T-helper 2 cell (primary cell): Measurements from ENCODE around the gene DPF3.

Source experiments
- DNase-seq, 5 experiments: peaks; one replicate each; pipeline versions ENCODE4 v3.0.0 to v3.0.0-alpha.2; 2012 to 2022

DPF3 gene

DNA sequence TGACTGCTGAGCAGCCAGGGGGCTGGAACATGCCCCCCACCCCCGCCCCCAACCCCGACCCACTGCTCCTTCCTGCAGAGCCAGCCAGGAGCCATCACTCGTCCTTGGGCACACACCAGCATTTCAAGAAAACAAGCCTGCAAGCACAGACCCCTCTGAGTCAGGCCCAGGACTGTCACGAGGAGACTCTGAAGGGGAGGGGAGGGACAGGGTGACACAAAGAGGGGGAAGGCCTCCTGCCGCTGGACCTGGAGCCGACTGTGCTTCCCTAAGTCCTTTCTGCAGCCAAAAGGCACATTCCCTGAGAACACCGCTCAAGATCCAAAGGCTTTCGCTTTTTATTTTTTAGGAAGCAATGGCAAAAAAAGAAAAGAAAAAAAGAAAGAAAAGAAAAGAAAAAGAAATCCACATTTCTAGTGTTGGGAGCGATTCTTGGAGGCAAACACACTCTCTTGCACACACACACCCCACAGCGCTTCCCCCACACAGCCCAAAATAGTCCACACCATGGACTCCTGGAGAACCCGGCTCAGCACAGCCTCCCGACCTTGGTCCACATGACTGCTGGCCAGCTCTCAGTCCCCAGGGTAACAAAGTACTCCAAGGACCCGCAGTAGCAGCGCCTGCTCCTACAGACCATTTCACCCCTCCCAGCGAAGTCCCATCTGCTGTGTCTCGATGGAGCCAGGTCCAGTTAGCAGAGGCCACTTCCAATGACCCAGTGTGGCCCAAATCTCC lies 101.7 kb downstream of the DPF3 start:
- DNase-seq = no peak

DNA sequence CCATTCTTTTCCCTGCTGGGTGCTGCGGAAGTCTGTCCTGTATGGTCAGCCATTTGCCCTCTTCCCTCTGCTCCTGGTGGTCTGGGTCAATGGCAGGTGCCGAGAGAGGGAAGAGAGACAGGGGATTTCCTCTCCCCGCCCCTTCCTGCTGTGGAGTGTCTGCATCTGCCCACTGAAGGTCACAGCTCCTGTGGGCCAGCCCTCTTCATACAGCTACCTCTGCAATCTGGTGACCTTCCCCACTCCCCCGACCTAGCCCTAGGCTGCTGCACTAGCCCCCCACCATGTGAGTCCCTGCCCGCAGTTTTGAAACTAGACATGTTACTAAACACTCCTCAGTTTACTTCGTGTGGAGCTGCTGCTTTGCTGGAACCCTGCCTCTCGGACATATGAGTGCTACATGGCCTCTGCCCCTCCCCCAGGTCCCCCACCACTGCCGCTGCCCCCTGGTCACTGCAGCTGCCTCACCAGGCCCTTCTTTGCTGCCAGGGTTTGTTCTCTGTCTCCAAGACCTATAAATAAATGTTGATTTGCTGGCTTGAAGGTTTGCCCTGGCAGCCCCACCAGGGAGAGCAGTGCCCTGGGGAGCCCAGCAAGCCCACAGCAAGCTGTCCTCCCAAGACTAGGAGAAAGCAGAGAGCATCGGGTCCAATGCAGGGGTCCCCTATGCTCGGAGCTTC lies 102.9 kb downstream of the DPF3 start:
- DNase-seq = no peak

DNA sequence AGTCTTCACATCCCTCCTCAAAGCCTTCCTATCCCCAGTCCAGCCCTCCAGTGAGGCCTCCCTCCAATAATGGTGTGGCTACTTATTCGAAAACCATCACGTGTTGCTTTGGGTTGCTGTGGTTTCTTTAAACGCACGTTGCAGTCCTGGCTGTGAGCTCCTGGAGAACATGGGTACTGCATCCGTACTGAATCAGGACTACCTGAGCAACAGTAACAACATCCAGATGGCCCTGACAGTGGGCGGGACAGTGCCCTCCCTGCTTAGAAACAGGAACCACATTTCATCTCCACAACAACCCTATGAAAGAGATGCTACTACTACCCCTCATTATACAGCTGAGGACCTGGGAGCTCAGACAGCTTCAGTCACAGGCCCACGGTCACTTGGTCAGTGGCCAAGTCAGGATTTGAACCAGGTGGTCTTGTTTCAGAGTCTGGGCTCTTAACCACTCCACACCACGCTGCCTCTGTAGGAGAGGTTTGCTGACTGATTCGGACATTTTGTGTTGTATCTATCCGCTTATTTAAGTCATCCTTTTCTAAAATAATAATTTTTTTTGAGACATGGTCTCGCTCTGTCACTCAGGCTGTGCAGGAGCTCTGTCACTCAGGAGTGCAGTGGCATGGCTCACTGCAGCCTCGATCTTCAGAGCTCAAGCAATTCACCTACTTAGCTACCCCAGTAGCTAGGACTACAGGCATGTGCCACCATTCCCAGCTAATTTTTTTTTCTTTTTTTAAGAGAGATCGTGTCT lies 104.8 kb downstream of the DPF3 start:
- DNase-seq = no peak

DNA sequence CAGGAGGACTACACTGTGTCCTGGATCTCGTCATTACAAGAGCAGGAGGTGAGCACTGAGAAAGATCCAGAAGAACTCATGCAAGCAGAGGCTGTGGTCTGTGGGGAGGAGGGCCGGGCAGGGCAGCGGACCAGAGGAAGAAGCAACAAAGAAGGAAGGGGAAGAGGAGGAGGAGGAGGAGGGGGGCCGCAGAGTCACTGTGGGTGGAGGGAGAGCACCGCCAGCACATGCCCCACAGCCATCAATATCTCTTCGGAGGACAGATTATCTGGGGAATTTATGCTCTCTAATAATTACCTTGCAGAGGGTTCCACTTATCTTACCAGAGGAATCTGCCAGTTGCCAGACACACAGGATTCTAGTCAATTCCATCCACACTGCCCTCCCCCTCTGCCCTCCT lies 105.6 kb downstream of the DPF3 start:
- no peak for DNase-seq

DNA sequence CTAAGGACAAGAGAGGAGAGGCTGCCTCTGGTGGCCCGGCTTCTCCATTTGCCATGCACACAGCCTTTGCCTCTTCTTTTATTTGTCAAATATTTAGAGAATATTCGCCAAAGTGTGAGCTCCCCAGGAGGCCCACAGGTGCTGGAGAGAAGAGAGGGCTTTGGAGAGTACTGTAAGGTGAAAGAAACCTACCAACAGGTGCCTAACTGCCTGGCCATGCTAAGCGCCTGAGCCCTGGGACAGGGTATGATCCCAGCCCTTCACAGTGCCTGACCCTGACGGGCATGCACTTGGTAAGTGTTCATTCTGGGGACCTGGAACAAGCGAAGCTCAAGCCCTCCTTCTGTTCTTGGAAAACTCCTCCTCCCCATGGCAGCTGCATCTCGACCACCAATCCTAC lies 106.1 kb downstream of the DPF3 start:
- no peak for DNase-seq

DNA sequence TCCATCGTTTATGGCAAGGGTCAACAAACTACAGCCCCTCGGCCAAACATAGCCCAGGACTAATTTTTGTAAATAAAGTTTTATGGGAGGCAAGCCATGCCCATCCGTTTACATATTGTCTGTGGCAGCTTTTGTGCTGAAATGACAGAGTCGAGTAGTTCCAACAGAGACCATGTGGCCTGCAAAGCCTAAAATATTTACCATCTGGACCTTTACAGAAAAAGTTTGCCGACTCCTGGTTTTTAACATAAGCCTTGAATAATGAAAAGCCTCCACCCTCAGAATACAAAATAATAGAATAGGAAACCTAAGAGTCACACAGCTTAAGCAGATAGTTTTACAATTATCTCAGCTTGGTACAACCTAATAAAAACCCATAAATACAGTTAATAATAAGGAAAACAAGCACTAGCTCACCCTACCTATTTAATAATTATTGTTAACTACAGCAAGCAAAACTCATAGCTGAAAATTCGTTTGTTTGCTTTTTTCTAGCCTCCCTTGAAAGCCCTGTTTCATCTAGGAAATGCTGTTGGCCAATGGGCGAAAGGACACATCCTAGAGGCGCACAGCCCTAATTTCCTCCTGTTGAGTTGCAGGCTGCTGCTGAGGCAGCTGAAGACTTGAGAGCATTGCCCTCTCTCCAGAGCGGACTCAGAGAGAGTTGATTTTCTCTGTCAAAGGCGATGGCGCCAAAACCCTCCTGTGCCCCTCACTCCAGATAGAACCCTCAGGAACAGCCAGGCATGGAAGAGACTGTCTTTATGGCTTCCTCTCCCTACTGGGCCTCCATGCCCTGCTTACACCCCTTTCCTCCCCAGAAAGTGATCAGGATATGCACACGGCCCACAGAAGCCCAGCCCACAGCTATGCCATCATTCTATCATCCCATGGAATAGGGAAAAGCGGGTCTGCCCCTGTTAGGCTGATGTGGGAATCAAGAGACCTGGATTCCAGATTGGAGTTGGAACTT lies 107.2 kb downstream of the DPF3 start:
- no peak for DNase-seq

DNA sequence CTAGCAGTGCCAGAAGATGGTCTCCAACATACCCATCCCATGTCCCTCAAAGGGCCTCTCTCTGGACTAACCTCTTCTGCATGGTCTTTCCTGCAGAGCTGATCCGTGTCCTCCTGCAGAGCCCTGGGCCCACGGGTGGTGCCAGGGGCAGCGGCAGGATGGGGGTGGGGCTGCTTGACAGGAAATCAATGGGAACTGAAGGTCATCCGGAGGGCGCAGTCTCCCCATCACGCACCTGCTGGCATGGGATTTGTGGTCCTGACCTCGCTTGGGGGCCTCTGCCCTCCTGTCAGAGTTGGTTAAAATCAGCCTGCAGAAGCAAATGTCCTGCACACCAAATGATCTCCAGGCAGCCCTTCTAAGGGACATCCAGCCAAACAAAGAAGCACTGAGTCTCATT lies 110.2 kb downstream of the DPF3 start:
- DNase-seq = no peak

DNA sequence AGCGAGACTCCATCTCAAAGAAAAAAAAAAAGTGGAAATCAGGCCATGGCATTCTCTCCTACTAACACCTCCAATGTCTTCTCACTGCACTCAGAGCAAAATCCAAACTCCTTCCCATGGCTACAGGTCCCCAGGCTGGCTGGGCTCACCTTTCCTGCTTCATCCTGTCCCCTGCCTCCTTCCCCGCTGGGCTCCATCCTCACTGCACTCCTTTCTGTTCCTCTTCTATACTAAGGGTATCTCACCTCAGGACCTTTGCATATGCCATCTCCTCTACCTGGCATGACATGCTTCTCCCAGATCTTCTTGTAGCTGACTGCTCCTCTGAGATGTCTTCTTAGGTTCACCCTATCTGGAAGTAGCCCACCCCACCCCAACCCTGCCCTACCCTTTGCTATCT lies 111.1 kb downstream of the DPF3 start:
- DNase-seq = no peak

DNA sequence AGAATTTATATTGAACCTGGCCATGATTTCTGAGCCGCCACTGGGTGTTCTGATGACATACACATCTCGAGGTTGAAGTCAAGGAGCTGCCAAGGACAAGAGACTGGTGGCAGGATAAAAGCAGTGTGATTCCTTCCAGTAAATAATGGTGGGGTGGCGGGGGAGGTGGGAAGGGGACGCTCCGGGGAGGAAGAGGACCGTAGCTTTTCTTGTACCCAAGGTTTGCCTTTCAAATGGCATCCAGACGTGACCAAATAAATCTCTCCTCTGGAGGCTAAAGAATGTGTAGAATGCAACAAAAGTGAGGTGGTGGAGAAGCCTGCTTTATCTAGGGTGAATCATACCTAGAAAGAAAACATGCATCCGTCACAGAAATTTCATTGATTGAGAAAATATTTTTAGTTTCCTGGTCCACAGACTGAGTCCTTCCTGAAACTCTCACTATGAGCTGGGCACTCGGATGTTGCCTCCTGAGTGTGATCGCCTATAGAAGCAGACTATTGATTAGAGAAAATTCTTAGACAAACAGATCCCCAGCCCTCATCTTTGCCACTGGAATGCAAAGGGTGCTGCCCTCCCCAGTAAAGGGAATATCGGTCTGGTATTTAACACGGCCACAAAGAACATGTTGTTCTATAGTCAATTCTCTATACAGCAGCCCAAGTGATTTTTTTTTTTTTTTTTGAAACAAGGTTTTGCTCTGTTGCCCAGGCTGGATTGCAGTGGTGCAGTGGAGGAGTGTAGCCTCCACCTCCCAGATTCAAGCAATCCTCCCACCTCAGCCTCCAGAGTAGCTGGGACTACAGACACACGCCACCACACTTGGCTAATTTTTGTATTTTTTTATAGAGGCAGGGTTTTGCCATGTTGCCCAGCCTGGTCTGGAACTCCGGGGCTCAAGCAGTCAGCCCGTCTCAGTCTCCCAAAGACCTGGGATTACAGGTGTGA lies 112.1 kb downstream of the DPF3 start:
- no peak for DNase-seq

DNA sequence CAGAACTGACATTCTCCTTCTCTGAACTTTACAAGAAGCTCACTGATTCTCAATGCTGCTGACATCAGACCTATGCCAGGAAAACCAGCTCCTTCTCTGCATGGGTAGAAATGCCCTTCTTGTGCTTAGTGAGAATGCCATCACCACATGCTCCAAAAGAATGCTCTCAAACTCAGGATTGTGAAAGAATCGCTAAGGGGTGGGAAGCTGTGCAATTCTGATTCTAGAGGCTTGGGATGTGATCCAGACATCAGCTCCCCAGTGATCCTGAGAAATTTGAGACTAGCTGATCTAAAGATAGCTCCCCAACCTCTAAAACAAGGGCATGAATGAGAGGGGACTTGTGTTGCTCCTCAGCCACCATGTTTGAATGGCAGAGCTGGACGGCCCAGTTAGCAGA lies 113.2 kb downstream of the DPF3 start:
- no peak for DNase-seq

DNA sequence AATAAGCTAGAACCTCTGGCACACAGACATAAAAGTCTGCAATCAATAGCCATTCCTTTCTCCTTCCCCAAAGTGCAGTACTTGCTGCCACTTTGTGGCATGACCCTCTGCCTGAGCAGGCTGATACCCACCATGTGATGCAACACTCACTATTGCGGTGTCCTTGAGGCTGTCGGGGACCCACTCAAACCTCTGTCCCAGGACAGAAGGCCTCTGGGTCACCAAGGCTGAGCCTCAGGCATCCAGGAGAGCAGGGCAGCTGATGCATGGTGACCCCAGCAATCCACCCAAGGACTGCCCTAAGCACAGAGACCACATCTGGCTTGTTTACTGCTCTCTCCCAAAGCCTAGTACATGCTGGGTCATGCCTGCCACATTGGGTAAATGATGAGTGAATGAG lies 114.2 kb downstream of the DPF3 start:
- no peak for DNase-seq

DNA sequence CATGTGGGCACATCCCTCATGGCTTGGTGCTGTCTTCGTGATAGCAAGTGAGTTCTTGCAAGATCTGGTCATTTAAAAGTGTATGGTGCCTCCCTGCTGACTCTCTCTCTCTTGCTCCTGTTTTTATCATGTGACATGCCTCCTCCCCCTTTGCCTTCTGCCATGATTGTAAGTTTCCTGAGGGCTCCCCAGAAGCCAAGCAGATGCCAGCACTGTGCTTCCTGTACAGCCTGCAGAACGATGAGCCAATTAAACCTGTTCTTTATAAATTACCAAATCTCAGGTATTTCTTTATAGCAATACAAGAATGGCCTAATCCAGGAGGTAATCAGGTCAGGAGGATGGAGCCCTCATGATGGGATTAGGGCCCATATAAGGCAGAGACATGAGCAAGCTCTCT lies 116.3 kb downstream of the DPF3 start:
- no peak for DNase-seq

DNA sequence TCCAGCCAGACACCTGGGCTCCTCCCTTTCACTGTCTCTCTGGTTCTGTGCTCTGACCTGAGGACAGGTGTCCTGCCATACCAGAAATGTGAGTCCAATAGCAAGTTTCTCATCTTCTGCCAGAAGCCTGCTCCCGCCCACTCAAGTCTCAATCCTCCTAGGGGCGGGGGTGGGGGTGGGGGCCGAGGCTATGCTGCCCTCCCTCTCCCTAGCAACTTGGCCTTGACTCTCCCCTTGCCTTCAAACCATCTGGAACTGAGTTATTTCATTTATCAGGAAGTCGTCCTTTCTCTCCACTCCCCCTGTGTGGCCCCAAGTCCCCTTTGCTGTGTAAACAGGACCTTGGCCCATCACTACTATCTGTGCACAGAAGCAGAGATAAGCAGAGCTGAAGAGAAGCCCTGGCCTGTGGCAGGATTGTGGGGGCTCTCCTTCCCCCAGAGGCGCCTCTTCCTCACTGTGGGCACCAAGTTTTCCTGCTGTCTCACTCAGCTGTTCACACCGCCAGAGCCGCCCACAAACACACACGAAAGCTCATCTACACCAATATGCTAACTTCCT lies 117.1 kb downstream of the DPF3 start:
- DNase-seq = no peak

DNA sequence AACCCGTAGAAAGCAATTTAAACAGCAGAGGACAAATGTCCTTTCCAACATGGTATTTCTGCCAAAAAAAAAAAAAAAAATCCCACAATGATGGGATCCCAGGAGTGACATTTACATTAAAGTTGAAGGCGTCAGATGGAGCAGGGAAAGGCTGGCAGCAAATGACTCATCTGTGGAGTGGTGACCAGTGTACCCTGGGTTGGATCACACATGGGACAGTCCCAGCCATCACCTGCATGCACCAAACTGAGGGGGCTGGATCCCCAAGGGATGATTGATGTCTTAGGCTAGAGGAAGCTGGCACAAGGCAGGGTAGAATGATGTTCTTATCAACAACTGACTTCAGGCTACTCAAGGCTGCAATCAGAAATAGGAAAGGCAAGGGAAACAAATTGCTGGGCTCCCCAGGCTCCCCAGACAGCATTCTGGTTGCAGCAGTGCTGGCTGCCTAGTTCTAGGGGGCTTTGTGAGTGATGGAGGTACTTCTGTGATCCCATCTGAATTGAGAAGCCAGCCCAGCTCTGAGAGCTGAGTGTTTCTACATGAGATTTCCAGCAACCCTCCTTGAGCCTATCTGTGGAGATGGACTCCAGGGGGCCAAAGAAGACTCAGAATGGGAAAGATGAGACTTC lies 117.9 kb downstream of the DPF3 start:
- DNase-seq = no peak

DNA sequence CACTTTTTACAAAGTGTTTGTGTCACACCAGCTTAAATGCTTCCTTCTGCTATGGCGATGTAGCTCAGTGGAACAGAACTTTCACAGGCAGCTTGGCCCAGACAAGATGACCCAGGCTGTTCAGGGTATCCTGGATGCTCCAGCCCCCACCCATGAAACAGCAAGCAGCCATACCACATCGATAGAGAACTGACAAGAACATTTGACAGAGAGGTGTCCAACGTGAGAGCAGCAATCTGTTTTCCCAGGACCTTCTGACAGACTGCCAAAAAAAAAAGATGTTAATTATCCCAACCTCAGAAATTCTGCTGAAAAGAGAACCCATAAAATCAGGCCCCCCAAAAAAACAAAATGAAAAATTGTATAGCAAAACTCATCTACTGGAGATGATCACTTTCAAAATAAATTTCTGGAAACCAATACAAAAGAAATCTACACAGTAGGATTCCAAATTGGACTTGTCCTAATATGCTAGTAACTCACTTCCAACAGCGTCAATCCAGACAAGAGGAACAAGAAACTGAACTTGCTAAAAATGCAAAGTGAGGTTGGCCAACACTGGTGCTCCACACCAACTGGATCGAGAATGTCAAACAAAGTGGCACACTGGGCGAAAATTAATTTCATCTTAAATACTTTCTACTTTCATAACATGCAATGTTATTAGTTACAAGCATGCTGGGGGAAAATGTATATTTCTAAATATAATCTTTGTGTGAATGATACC lies 118.8 kb downstream of the DPF3 start:
- DNase-seq = no peak

DNA sequence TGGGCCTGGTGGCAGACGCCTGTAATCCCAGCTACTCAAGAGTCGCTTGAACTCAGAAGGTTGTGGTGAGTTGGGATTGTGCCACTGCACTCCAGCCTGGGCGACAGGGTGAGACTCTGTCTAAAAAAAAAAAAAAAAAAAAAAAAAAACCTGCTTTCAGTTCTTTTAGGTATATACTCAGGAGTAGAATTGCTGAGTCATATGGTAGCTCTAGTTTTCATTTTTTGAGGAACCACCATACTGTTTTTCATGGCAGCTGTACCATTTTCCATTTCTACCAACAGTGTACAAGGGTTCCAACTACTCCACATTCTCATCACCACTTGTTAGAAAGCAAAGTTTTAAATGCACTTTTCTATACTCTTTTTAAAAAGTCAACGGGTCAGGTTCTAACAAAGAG lies 119.8 kb downstream of the DPF3 start:
- no peak for DNase-seq

DNA sequence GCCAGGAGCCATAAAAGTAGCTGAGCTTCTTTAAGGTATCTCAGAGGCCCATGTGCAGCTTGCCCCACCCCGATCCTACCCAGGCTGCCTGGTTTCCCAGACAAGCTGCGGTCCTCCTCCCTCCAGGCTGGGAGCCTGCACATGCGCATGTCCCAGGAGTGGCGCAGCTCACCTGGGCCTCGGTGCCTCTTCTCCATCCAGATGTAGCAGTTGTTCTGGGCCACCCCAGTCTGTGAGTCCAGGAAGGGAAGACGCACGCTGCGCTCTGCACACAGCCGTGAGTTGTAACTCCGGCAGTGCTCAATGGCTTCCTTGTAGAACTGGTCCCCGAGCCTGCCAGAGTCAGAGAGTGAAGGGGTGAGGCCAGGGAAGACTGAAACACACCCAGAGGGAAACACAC lies 122.3 kb downstream of the DPF3 start:
- no peak for DNase-seq

DNA sequence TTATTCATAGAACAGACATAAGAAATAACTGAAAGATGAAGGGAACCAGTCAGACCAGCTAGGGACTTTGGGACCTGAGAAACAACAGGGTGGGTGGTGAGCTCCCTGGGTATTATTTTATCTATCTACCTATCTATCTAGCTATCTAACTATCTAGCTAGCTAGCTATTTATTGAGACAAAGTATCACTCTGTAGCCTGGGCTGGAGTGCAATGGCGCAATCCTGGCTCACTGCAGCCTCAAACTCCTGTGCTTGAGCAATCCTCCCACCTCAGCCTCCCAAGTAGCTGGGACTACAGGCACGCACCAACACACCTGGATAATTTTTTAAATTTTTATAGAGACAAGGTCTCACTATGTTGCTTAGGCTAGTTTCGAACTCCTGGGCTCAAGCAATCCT lies 127.6 kb downstream of the DPF3 start:
- no peak for DNase-seq

DNA sequence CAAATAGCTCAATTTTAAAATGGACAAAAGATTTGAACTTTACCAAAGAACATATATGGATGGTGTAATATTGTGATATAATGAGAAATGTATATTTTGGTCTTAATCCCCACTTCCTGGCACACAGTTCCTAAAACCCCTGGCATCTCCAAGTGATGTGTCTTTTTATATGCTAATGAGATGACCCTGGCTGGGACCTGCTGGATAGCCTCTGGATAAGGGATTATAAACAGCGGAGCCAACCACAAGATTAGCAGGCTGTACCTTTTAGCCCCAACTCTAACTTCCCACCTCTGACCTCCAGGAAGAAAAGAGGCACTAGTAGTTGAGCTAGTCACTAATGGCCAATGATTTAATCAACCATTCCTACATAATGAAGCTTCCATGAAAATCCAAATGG lies 130.0 kb downstream of the DPF3 start:
- DNase-seq = no peak

DNA sequence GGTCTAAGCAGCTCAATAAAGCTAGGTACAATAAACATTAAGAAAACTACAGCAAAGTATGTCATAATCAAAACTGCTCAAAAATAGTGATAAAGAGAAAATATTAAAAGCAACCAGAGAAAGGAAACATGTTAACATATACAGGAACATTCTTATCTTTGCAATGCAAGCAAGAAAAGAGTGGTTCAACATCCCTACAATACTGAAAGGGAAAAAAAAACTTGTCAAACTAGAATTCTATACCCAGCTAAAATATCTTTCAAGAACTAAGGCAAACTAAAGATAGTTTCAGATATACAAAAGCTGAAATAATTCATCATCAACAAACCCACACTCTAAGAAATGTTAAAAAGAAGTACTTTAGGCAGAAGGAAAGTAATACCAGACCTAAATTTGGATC lies 134.2 kb downstream of the DPF3 start:
- DNase-seq = no peak
